ENCODE results near the gene PARM1.

The PARM1 gene

DNA sequence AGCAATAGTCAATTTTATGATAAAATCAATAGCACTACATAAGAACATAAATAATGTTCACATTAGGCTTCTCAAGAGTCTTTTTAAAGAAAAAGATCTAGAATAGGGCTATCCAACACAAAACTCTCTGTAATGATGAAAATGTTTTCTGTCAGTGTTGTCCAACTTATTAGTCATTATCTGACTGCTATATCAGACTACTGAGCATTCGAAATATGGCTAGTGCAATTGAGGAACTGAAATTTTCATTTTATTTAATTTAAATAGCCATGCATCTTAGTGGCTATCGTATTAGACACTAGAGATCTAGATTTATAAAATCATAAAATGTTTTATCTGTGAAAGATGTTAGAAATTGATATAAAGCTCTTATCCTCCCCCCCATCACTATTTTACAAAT lies 26.0 kb downstream of the PARM1 start:
- TF ChIP-seq, protein P1, sequence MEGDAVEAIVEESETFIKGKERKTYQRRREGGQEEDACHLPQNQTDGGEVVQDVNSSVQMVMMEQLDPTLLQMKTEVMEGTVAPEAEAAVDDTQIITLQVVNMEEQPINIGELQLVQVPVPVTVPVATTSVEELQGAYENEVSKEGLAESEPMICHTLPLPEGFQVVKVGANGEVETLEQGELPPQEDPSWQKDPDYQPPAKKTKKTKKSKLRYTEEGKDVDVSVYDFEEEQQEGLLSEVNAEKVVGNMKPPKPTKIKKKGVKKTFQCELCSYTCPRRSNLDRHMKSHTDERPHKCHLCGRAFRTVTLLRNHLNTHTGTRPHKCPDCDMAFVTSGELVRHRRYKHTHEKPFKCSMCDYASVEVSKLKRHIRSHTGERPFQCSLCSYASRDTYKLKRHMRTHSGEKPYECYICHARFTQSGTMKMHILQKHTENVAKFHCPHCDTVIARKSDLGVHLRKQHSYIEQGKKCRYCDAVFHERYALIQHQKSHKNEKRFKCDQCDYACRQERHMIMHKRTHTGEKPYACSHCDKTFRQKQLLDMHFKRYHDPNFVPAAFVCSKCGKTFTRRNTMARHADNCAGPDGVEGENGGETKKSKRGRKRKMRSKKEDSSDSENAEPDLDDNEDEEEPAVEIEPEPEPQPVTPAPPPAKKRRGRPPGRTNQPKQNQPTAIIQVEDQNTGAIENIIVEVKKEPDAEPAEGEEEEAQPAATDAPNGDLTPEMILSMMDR (IDR thresholded peaks at IDR 0.05): no peak

DNA sequence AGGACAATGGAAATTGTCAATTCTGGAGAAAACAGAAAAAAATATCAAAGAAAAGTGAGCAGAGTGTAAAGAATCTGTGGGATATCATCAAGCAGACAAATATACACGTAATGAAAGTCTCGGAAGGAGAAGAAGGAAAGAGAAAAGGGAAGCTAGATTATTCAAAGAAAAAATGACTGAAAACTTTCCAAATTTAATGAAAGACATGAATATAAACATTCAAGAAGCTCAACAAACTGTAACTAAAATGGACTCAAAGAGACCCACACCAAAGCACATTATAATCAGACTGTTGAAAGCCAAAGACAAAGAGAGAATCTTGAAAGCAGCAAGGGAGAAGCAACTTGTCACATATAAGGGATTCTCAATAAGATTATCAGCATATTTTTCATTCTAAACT lies 28.3 kb downstream of the PARM1 start:
- TF ChIP-seq, protein P1 (IDR thresholded peaks at IDR 0.05): no peak

DNA sequence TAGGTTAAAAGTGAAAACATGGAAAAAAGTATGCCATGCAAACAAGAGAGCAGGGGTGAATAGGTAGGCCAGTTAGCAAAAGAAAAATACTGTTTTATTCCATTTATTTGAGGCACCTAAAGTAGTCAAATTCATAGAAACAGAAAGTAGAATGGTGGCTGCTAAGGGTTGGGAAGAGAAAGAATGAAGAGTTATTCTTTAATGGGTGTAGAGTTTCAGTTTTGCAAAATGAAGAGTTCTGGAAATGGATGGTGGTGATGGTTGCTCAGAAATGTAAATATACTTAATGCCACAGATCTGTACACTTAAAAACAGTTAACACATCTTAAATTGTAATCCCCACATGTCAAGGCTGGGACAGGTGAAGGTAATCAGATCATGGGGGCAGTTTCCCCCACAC lies 29.7 kb downstream of the PARM1 start:
- TF ChIP-seq, protein P1 (IDR thresholded peaks at IDR 0.05): no peak

DNA sequence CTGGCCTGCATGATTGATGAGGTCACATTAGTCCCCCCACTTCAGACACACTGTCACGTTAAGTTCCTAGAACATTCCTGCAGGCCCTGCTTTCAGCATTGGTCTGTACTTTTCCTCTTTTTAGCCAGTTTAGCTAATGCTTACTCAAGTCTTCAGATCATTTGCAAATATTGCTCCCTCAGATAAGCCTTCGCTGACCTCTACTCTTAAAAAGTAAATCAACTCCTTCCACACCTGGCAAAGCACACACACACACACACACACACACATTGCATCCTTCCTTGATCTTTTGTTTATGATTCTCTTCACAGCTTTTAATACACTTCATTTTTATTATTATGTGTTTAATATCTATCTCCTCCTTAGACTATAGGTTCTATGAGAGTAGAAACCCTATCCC lies 31.4 kb downstream of the PARM1 start:
- TF ChIP-seq, protein P1 (IDR thresholded peaks at IDR 0.05): no peak

DNA sequence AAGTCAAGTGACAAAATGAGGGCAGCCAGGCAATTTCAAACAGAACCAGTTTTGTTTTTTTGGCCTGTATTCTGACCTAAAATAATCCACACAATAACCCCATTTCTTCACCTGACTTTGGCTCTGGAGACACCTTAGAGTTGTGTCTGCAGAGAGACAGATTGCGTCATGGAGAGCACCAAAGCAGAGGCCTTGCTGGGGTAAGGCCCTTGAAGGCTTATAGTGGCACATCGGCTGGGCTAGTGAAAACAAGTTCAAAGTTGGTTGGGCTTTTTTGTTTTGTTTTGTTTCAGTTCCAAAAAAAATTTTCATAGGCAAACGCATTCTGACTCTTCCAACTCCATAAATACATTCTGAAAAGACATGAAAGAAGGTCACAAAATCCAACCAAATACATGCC lies 34.4 kb downstream of the PARM1 start:
- TF ChIP-seq, protein P1 (IDR thresholded peaks at IDR 0.05): no peak

DNA sequence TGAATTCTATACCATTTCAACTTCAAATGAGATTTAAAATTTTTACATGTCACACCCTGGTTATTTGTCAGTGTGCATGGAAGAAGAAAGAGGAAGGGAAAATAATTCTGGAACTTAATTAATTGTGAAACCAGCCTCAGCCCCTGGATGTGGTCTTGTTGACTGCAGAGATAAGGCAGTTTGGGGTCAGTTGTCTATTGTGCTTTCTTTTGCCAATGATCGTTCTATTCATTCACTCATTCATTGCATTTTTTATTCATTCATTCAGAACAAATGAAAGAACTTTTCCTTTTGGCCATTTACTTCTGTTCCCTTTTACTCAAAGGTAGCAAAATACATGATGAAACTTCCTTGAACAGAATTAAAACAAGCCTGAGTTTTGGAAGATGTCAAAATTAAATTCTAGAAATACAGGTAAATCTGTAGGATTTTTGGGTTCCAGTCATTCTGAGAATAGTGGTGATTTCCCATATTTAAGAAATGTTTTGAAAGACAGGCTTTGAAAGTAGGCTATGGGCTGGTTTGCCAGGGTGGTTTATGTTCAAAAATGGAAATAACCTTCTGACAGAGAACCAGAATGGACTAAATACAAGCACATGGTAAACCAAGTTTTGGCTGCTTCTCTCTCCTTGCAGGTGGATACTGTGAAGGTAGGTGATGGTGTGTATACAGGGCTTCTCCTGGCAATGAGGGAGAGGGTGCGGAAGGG lies 35.7 kb downstream of the PARM1 start:
- TF ChIP-seq, protein P1 (IDR thresholded peaks at IDR 0.05): no peak

DNA sequence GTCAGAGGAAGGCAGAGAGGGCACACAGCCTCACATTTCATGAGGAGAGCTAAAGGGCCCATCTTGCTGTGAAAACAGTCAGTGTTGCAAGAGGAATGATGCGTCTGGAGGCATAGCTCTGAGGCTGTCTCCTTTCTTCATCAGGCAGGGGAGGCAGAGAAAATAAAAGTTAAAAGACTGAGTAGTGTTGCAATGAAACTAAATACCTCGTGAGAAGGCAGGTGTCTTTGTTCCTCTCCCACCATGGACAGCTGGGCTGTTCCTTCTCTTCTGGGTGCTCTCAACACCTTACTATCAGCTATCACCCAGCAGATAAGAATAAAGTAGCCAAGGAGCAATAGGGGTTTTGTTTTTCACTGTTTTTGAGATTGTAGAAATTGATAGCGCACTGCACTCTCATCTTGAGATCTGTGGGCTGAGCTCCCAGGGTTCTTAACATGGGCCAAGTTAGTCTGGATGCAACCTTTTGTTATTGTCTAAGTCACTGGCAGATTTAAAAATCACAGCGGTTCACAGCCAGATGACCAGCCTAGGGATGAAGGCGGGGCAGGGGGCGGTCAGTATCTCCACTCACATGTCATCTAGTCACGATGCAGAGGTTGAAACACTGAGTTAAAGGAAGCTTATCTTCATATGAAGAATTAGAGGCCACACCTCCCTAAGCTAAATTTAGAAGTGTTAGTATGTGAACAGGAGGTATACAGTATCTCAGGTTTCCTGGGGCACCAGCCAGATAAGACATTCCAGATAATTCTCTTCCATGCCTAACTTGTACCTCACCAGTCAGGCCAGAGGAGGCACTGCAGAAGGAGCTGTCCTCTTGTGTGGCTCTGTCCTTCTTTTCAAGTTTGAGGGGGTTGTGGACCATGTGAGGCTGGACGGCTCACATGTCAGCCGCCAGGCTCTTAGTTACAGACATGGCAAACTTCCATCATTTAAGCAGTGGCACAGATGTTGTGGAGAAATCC lies 36.9 kb downstream of the PARM1 start:
- TF ChIP-seq, protein P1 (IDR thresholded peaks at IDR 0.05): no peak
